Fibroblast of pulmonary artery (primary cell): ENCODE data around the gene SETD6.
A peak's percentile ranks its signal among the peaks of the same experiment; 100 is the strongest.

ENCODE experiments used
- DNase-seq: peaks from one replicate; pipeline ENCODE4 v3.0.0-alpha.2; 2010; ENCODE audit warnings: low read depth
- H3K4me3 ChIP-seq: replicated peaks from 2 replicates; pipeline ENCODE4 v1.5.1; 2011; ENCODE audit warnings: low read depth, mild to moderate bottlenecking, control low read depth, low read length, moderate library complexity
- CTCF ChIP-seq: IDR thresholded peaks from 2 replicates; pipeline ENCODE4 v1.5.1; 2011; ENCODE audit warnings: mild to moderate bottlenecking, control low read depth, low read length, inconsistent platforms; ENCODE audit errors: missing control alignments

SETD6 gene

DNA sequence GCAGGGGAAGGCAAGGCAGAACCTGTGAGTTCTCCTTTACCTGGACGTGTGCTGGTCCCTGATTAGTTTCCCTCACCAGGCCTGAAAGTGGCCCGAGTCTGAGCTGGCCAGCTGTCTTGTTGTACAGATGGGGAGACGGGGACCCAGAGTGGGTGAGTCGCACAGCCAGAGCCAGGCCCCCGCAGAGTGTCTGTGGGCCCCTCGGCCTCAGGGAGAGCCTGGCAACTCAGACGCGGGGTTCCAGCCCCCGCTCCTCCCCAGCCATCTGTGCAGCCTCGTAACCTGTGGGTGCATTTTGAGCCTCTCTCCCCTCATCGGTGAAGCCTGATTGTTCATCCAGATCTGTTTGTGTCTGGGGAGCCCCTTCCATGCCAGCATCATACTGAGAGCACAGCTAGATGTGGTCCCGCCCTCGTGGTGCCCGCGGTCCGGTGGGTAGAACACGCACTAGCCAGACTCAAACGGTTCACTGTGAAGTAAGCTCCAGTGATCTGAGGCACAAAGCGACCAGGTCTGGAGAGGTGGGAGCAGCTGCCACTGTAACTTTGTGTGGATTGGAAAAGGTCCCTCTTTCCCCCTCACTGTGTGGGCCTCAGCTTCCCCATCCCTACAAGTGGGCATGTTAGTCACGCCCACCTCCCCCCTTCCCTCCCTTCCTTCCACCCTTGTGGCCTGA, 21.4 kb upstream of the SETD6 start:
- H3K4me3 ChIP-seq, result no peak overlapping the region
- TF ChIP-seq CTCF, result no peak
- no peak for DNase-seq

GRCh38 chr16:58494981-58495520, 20.3 kb upstream of the SETD6 start:
- TF ChIP-seq CTCF, result peak; percentile 80
- DNase-seq, result peak; percentile 99
- H3K4me3 ChIP-seq, result peak overlapping the region; percentile 22

DNA sequence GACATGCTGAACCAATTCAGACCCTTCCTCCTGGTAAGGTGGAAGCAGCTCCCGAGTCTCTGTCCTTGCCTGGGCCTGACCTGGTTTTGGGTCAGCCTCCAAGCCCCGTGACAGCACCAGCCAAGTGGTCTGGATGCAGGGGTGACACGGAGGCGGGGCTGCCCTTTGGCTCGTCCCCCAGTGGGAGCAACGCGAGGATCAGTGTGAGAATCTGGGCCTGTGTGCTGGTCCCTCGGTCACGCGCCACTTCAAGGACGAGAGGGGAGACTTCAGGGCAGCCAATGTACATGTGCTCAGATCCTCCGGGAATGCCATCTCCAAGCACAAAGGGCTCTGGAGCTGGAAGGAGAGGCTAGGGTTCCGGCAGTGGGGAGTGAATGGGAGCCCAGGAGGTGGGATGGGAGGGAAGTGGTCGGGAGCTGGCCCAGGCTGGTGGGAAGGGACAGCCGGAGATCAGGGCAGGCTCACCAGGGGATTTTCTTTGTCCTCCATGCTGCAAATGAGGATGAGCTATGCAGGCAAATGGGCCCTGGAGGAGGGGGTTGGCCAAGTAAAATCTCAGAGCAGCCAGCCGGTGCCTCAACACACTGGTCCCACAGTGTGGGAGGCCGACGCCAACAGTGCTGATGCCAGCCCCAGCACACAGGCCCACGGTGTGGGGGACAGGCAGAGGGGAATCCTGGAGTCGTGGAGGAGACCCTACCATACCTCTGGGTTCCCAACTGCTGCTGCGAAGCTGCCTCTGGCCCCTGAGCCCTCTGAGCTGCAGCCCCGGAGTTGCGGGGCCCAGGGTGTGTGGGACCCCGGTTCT, 19.6 kb upstream of the SETD6 start:
- peak overlapping the region; percentile 22 for H3K4me3 ChIP-seq
- no peak for DNase-seq
- TF ChIP-seq CTCF, result no peak

DNA sequence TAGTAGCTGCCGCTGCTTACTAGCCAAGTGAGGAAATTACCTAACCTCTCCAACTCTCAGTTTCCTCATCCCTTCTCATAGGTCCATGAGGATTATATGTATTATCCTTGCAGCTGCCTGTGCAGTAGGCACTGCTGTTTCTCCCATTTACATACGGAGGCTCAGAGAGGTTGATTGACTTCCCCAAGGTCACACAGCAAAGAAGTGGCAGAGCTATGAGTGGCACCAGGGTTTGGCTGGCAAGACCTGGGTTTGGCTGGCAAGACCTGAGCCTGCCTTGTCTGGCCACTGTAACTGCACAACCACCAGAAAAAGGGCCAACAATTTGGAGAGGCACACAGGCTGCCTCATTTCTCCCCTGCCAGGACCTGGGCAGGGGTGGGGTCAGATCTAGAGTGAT, 17.8 kb upstream of the SETD6 start:
- no peak overlapping the region for H3K4me3 ChIP-seq
- no peak for TF ChIP-seq CTCF
- no peak for DNase-seq

- no peak for TF ChIP-seq CTCF
- no peak for DNase-seq
- no peak overlapping the region for H3K4me3 ChIP-seq
These were observed 17.4 kb upstream of the SETD6 start for GRCh38 chr16:58497935-58498334.

DNA sequence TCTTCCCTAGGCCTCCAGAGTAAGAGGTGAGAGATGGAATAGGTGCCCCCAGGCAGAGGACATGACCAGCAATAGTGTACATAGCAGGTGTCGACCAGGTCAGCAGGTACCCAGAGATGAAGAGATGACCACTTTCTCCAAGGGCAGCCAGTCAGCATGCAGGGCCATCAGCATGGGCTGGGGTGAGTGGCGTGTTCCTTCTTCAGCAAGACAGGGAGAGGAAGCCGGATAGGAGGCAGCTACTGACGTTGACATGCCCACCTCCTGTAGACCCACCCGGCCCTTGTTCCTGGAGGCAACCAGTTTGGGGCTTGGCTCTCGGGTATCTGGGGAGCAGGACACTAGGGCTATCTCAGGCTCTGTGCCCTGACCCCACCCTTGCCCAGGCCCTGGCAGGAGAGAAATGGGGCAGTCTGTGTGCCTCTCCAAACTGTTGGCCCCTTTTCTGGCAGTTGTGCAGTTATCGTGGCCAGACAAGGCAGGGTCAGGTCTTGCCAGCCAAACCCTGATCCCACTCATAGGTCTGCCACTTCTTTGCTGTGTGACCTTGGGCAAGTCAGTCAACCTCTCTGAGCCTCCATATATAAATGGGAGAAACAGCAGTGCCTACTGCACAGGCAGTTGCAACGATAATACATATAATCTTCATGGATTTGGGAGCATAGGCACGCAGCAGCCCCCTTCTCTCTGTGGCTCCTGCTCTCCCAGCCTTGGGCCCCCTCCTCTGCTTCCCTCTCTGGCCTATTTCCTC, 16.8 kb upstream of the SETD6 start:
- no peak overlapping the region for H3K4me3 ChIP-seq
- DNase-seq, result no peak
- no peak for TF ChIP-seq CTCF
